HG03439 (cell line): ENCODE data around the gene KIF4A.
A peak's percentile ranks its signal among the peaks of the same experiment; 100 is the strongest.

Experiments
- ATAC-seq: cut with Tn5 transposase; IDR thresholded peaks from one replicate; pipeline ENCODE4 v1.9.1; 2021; ENCODE audit warnings: mild to moderate bottlenecking, moderate library complexity; ENCODE audit not compliant: unreplicated experiment

KIF4A gene

DNA sequence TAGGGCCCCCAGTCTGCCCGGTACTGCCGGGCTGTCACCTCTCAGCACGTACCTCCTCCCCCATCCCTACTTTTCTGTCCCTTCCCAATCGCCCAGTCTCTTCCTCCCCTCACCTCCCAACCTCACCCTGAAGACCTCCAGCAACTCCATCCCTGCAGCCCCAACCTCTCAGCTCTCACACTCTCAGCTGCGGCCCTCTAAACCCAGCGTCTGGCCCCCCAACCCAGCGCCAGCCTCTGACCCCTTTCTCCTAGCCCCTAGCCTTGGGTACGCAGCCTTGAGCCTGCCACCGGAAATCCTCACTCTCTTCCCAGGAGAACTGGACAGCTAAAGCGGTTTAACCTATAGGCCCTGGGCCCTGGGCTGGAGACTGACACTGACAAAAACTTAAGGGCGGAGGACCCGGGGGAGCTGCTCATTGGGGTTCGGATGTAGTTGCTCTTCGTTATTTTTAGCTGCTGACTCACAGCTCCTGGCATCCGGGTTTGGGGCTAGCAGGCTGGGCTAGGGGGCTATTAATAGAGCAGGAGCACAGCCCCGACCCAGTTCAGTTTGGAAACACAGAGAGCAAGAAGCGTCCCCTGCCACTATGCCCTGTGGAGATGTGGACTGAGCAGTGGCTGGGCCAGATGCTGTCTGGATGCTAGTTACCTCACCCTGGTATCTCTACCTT is 145.1 kb downstream of the KIF4A start:
- ATAC-seq, result no peak

DNA sequence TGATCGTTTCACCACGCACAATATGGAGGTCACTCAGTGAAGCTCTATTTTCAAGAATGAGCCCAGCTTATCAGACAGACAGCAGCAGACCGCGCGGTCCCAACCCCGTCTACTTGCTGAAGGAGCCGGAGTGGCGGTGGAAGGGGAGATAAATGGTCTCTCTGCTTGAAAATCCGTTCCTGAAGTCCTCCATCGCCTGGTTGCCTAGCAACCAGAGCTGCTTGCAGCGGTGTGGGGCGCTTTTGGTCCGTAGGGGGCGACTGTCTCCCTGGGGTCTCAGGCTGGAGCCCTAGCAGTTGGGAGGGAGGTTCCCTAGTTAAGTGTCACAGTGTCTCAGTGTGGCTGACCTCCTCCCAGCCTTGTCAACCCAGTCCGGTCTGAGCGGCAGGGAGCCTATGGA is 146.4 kb downstream of the KIF4A start:
- no peak for ATAC-seq

DNA sequence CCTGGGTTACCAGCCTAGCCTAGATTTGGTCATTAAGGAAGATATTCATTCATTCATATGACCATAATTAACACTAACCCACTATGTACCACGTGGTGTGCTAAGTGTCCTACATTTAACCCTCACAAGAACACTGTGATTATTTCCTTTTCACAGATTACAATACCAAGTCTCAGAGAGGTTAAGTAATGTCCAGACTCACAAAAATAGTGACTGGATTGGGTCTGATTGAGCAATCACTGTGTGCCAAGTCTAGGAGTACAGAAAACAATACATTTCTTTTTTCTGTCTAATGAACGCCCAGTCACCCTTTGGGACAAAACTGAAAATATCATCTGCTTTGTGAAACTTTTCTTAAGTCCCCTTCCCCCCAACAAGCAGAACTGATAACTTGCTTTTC is 147.1 kb downstream of the KIF4A start:
- ATAC-seq, result no peak

DNA sequence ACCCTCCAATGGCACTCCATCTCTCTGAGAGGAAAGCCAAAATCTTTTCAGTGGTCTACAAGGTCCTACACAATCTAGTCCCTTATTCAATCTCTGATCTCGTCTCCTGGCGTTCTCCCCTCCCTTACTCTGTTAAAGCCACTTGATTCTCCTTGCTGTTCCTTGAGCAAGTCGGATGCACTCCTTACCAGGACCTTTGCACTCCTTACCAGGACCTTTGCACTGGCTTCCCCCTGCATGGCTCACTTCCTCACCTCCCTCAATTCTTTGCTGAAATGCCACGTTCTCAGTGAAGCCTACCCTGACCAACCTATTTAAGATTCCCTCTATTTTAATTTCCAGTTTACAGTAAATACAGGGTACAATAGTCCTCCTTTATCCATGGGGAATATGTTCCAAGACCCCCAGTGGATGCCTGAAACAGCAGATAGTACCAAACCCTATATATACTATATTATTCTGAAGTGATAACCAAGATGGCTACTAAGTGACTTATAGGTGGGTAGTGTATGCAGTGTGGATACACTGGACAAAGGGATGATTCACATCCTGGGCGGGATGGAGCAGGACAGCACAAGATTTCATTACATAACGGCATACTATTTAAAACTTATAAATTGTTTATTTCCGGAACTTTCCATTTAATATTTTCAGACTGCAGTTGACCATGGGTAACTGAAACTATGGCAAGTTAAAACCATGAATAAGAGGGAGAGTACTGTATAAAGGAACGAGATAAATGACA is 148.2 kb downstream of the KIF4A start:
- ATAC-seq, result no peak

DNA sequence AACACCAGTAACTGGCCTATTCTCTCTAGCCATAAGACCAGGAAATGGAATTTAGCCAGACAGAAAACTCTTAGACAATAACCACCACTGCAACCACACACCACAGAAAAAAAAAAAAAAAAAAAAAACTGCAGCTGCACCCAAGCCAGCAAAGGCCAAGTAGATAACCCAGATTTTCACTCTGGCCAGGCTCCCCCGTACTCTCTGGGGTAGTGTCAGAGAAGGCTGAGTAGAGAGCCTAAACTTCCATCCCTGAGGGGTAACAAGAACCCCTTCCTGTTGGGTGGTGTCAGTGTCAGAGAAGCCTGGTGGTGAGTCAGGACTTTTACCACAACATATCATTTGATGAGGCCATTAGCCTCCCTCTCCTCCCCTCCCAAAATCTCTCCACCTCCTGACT is 149.1 kb downstream of the KIF4A start:
- no peak for ATAC-seq

DNA sequence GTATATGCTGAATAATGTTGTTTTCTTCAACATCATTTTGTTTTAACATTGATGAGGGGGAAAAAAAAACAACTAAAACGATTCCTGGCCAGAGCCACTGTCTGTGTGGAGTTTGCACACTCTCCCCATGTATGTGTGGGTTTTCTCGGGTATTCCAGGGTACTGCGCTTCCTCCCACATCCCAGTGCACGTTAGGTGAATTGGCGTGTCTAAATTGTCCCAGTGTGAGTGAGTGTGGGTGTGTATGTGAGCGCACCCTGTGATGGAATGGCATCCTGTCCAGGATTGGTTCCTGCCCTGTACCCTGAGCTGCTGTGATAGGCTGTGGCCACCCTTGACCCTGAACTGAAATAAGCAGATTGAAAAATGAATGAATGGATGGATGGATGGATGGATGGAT is 152.3 kb downstream of the KIF4A start:
- no peak for ATAC-seq

DNA sequence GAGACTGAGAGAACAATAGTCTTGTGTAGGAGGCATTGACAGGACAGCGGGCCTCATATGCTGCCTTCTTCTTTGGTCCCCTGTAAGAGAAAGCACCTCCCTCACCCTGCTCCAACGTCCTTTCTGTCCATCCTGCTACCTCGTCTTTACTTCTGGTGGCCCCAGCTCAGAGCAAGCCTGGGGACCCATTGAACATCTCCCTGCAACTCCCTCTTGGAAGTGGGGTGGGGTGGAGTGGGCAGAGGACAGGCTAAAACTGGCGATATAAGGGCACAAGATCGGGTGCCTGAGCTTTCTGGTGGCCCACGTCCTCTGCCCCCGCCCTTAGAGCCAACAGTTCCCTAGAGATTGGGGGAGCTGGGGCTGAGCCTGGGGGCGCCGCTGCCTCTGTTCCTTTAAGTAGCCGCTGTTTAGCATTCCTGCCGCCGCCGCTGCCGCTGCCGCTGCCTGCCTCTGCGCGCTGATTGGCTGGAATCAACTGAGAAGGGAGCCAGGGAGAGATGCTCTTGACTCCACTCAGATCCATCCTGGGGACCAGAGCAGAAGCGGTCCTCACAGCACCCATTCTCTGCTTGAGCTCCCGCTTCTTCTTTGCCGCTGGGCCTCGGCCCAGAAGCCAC is 154.5 kb downstream of the KIF4A start, which contains the start of gene DLG3:
DLG3 (plus strand) TSS at position 510 of the 620 bp plus-strand sequence. CDS start 367 bp downstream, outside the sequence.
- ATAC-seq, result no peak

DNA sequence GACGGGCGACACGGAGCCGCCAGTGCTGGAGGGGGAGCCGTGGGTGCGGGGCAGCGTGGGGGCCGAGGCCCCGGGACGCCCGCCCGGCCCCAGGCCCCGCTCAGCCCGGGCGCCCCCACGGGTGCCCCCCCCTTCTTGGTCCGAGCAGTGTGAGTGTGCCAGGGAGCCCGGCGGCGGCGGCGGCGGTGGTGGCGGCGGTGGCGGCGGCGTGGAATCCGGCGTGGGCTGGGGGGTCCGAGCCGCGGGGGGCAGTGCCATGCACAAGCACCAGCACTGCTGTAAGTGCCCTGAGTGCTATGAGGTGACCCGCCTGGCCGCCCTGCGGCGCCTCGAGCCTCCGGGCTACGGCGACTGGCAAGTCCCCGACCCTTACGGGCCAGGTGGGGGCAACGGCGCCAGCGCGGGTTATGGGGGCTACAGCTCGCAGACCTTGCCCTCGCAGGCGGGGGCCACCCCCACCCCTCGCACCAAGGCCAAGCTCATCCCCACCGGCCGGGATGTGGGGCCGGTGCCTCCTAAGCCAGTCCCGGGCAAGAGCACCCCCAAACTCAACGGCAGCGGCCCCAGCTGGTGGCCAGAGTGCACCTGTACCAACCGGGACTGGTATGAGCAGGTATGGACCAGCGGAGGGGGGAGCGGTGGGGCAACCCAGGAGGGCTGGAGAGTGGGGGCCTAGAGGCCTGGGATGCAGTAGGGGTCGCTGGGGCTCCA is 155.2 kb downstream of the KIF4A start:
- ATAC-seq, result no peak

DNA sequence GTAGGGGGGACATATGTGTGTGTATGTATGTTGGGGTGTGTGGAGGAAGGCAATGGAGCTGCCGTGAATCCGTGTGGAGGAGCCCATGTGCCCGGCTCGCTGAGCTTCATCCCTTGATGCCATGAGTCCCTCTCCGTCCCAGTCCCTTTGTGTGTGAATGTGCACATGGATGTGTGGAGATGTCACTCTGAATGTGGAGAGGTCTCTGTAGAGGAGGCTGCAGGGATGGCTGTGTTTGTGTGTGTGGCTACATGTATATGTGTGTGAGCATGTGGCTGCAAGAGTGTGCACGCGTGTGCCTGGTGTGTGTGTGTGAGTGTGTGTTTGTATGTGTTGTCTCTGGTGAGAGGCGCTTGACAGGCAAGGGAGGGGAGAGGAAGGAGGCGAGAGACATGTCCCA is 156.0 kb downstream of the KIF4A start:
- ATAC-seq, result no peak

DNA sequence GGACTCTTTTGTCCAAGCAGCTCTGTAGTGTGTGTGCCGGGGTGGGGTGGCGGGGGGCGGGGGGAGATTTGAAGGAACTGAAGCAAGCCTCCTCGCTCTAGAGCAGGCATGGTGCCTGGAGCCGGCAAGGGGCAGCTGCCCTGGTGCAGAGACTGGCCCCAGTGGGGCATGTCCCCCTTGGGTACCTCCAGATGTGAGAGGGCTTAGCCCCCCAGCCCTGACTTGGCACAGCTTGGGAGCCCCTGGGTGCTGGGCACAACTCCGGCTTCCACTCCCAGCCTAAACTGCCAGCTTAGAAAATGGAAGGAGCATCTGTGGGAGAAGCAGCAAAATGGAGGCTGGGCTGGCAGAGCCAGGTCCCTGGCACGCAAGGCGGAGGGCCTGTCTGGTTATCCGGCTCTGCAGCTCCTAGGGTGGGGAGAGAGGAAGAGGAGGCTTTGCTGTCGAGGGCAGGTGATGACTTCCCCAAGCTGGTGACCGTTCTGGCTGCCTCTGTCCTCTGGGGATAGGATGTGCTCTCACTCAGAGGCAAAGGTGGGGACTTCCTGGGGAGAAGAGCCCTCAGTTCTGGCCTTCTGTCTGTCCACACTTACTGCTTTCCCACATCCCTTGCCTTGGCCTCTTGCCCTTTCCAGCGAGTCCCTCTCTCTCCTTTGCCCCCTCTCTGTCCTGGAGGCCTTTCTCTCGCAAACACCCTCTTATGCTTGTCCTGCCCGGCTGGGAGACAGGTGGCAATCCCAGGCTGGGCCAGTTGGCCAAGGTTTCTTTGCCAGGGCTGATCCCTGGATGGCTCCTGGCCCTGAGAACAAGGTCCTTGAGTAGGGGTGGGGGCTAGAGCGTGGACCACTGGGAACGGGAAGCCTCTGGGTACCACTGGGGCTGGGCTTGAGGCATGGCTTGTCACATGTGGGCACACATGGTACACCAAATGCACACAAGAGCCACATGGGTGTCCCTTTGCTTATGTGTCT is 156.8 kb downstream of the KIF4A start:
- no peak for ATAC-seq

DNA sequence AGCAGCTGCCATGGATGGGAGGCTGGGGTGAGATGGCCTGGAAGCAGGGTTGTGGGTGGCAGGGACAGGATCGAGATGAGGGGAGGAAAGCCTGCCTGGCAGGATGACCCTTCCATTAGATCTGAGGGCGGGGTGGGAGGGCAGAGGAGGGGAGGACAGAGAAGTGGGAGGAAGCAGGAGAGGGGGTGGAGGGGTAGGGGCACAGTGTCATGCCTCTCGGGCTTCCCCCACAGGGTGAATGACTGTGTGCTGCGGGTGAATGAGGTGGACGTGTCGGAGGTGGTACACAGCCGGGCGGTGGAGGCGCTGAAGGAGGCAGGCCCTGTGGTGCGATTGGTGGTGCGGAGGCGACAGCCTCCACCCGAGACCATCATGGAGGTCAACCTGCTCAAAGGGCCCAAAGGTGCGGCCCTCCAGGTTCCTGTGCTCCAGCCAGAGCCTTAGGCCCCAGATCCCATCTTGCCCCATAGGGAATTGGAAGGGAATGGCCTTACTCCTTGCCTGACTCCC is 159.6 kb downstream of the KIF4A start:
- ATAC-seq, result no peak

DNA sequence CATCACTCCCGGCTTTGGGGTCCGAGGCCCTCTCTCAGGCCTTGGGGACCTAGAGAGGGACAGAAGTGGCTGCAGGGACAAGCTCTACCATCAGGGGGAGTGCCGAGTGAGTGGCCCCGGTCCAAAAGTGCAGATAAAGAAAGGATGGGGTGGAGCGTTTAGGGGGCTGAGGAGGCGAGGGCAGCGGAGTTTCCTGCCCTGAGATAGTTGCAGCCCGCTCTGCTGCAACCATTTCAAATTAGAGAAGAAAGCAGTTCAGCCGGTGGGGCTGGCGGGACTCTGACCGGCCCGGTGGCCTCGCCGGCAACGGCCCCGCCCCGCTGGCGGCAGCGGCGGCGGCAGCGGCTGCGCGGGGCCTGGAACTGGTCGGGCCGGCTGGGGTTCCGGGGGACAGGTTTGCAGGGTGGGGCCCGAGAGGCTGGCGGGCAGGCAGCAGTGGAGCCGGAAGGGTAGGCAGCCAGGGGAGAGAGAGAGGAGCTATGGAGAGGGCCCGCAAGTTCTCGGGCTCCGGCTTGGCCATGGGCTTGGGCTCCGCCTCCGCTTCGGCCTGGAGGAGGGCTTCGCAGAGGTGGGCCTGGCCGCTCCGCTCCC is 162.3 kb downstream of the KIF4A start:
- peak; percentile 48 for ATAC-seq

DNA sequence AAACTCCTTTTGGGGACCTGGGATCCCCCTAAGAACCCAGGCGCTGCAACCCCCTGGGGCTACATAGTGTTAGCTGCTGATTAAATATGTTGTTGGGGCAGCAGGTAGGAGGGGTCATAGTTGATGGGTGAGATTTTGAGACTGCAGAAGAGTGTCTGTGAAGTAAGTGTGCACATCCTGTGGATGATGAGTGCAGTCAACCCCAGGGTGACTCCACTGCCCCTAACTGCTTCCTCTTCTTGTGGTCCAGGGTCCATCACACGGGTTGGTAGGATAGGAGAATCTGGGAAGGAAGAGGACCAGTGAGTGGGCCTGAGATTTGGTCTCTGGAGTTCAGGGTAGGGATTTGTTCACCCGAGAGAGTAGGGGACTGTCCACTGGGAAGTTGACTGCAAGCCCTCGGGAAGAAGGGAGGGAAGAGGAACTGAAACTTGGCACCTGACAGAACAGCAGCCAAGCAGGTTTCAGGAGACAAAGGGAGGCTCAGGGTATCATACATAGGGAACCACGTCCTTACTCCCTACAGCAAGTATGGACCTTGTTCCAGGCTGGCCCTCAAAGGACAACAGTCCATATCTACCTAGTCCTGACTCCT is 163.2 kb downstream of the KIF4A start:
- no peak for ATAC-seq

DNA sequence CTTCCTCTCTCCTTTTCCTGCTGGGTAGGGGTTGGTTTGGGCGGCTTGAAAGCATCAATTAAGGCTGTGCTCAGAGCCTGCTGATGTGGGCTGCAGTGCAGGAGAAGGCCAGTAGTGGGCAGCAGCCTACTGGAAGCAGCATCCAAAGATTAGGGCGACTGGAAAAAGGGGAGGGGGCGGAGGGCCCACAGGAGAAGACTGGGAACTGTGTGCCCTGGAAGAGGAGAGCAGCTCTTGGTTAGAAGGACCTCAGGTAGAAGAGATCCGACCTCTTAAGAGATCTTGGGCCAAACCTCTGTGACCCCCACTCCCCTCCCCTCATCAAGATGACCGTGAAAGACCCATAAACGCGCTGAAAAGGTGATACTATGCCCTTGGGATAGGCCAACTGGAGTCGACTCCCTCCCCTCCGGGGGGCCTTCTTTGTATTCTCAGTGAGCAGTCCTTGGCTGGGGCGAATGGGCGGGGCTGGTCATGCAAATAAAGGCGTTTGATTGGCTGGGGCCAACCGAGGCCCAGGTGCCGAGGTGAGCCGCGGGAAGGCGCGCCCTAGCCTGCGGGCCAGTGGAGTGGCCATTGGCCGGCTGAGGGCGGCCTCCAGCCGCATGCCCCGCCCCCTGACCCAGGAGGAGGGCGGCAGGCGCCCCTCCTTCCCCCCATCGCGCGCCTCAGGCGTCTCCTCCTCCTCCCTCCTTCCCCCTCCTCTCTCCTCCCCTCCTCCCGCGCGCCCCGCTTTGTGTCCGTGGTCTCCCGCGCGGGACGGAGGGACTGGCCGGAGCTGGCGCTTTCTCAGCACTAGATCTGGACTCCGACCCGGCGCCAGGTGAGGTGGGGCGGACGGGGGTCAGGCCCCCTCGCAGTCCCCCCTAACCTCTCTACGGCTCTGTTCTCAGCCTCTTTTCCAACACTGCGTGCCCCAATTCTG is 164.8 kb downstream of the KIF4A start:
- ATAC-seq, result peak; percentile 57

DNA sequence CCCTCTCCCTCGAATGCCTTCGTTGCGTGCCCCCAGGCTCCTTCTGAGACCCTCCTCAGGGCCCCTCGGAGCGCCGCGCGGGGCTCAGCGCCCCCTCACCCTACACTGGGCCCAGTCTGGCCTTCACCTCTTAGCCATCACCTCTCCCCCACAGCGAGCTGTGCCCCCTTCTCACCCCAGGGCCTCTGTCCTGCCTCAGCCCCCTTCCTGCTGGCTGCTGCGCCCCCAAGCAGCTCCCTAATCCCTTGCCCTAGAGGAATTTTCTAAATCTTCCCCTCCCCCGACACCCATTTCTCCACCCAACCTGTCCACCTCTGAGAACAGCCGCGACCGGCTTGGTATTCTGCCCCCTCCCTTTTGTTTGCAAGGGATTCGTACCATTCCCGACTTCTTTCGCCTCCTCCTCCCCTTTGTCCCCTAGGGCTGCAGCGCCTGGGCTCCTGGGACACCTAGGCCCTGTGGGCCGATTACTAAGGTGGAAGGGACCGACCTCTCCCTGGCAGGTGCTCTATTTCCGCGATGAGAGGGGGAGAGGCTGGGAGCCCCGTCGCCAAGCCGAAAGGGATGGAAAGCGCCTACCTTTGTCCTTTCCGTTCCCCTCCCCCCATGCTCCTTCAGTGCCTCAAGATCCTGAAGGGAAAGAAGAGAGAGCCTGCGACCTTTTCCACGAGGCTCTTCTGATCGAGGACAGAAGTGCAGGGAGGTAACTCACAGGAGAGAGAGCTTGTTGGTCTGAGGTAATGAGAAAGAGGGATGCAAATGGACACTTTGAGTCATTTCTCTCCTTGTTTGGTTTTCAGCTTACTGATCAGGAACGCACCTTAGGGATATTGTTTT is 165.7 kb downstream of the KIF4A start:
- no peak for ATAC-seq

DNA sequence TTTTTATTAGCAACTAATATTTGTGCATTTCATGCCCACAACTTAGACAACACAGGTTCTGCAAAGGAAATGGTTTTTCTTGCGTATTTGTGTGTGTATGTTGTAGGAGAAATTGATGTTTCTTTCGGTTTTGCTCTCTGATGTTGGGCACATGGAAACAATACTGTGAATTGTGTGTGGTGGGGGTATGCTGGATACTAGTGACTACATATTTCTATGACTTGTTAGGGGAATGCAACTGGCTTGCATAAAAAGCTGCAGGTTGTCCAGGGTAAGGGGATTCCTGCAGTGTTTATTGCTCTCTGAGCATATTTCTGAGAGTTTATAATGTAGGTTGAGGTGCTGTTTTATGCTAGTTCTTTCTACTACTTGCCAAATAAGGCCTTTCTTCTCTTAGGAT is 166.4 kb downstream of the KIF4A start:
- ATAC-seq, result no peak

DNA sequence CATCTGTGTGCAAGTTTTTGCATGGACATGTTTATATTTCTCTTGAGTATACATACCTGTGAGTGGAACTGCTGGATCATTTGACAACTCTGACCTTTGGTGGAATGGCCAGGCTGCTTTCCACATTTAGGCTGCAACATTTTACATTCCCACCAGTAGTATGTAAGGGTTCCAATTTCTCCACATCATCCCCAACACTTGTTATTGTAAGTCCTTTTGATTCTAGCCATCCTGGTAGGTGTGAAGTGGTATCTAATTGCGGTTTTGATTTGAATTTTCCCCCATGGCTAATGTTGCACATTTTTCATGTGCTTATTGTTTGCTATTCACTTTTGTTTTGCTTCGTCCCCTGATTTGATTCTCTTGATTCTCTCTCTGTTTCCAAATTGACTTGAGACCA is 171.1 kb downstream of the KIF4A start:
- no peak for ATAC-seq
